Lower leg skin (tissue), 3 donors: ENCODE data around the gene ME1.

Experiments used
- CTCF ChIP-seq, 3 donors: fragments of 450-650 bp; IDR thresholded peaks; one replicate each; pipeline ENCODE4 v1.5.1; 2016; ENCODE audit warnings: antibody characterized with exemption in 3 of 3, mild to moderate bottlenecking in 3 of 3, moderate library complexity in 2 of 3
- POLR2A ChIP-seq, 2 donors: fragments of 450-650 bp; IDR thresholded peaks; one replicate each; pipeline ENCODE4 v1.6.1; 2016 to 2017; ENCODE audit warnings: antibody characterized with exemption in 2 of 2, mild to moderate bottlenecking in 1 of 2, moderate library complexity in 1 of 2

- TF ChIP-seq CTCF (IDR thresholded peaks at IDR 0.05) (no peak), POLR2A (IDR thresholded peaks at IDR 0.05) (no peak)
These were observed 89.1 kb downstream of the ME1 start for GRCh38 chr6:83341765-83342164.
